Astrocyte (in vitro differentiated cells and primary cell): Measurements from ENCODE around the gene NELFB.

ENCODE experiments used
- EZH2 ChIP-seq: IDR thresholded peaks from 2 replicates; pipeline ENCODE4 v1.6.1; 2012; ENCODE audit warnings: mild to moderate bottlenecking, low read length, inconsistent platforms; ENCODE audit not compliant: insufficient read depth
- TF ChIP-seq, protein P1 (sequence below): IDR thresholded peaks from 2 replicates; pipeline ENCODE4 v1.5.1; 2011; ENCODE audit warnings: low read depth, mild to moderate bottlenecking, inconsistent platforms, low read length, moderate library complexity; ENCODE audit not compliant: insufficient read depth

GRCh38 chr9:137217276-137218211, 37.6 kb upstream of the NELFB start:
- no peak for TF ChIP-seq EZH2
- TF ChIP-seq, protein P1, sequence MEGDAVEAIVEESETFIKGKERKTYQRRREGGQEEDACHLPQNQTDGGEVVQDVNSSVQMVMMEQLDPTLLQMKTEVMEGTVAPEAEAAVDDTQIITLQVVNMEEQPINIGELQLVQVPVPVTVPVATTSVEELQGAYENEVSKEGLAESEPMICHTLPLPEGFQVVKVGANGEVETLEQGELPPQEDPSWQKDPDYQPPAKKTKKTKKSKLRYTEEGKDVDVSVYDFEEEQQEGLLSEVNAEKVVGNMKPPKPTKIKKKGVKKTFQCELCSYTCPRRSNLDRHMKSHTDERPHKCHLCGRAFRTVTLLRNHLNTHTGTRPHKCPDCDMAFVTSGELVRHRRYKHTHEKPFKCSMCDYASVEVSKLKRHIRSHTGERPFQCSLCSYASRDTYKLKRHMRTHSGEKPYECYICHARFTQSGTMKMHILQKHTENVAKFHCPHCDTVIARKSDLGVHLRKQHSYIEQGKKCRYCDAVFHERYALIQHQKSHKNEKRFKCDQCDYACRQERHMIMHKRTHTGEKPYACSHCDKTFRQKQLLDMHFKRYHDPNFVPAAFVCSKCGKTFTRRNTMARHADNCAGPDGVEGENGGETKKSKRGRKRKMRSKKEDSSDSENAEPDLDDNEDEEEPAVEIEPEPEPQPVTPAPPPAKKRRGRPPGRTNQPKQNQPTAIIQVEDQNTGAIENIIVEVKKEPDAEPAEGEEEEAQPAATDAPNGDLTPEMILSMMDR = no peak
